GM21737 (cell line): ENCODE measurements around the gene TMCC1.
A peak's percentile ranks its signal among the peaks of the same experiment; 100 is the strongest.
"Not testable (repeated sequence)": the region's sequence is repeated elsewhere in the genome, so short reads cannot be mapped to it uniquely, and the experiment has no call there.

Experiments
- ATAC-seq: cut with Tn5 transposase; IDR thresholded peaks from one replicate; pipeline ENCODE4 v1.9.1; 2021; ENCODE audit warnings: mild to moderate bottlenecking, moderate library complexity; ENCODE audit not compliant: unreplicated experiment

TMCC1 gene

DNA sequence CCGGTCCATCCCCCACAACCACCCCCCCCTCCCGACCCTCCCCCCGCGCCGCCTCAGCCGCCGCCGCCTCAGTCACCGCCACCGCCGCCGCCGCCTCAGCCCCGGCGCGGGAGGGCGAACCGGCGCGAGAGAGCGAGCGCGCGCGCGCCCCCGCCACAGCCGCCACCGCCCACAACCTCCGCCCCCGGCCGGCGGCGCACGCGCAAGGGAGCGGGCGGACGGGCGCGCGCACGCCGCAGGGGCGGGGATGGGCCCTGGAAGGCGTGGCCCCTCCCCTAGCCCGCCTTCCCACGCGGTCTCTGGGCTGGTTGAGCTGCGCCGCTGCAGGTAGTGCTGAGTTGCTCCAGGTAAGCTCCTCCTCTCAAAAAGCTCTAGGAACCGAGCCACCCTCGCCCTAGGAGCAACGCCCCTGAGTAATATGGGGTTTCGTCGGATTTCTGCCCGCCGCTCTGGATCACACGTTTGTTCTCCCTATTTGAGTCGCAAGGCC, at the start of gene TMCC1:
TSS of gene TMCC1 (minus strand) at position 131 of the 490 bp plus-strand sequence.
- peak; percentile 82 for ATAC-seq

DNA sequence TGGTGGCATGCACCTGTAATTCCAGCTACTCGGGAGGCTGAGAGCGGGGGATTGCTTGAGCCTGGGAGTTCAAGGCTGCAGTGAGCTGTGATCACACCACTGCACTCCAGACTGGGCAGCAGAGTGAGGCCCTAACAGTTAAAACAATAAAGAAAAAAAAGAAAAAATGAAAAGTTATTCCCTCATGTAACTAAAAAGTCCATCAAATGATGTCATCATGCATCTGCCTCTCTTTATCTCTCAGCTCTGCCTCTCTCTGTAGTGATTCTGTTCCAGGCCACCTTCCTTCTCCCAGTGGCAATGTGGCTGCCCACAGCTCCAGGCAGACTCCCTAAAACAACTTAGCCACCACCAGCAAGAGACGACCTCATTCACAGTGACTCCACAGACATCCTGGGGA, 49.5 kb upstream of the TMCC1 start:
- no peak for ATAC-seq

DNA sequence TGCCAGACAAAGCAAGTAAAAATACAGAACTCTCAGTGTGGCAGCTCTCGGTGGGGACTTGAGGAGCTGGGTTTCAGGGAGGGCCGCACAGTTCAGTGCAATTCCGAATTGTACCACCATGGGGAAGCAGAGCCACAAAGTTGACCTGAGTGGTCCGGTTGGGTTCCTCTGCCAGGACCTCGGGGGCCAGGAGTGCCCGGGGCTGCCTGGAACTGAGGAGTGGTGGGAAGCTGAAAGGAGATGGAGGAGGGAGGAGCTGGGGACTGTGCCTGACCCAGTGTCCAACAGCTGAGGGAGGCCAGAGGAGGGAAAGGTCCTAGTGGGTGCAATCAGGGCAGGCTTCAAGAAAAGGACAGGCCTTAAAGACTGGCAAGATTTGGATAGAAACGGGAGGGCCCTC, 48.8 kb upstream of the TMCC1 start:
- no peak for ATAC-seq

DNA sequence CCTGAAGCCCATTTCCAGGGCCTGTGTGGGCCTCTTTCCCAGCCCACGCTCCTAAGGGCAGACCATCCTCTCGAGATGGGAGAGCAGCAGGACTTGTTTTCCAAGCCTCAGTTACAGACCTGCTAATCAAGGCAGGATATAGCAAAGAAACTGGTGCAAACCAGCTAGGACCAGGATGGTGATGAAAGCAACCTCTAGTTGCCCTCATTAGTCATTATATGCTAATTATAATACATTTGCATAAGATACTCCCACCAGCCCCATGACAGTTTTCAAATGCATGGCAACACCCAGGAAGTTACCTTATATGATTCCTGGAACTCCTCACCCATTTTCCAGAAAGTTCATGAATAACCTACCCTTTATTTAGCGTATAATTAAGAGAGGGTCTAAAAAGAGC, 46.6 kb upstream of the TMCC1 start:
- no peak for ATAC-seq

DNA sequence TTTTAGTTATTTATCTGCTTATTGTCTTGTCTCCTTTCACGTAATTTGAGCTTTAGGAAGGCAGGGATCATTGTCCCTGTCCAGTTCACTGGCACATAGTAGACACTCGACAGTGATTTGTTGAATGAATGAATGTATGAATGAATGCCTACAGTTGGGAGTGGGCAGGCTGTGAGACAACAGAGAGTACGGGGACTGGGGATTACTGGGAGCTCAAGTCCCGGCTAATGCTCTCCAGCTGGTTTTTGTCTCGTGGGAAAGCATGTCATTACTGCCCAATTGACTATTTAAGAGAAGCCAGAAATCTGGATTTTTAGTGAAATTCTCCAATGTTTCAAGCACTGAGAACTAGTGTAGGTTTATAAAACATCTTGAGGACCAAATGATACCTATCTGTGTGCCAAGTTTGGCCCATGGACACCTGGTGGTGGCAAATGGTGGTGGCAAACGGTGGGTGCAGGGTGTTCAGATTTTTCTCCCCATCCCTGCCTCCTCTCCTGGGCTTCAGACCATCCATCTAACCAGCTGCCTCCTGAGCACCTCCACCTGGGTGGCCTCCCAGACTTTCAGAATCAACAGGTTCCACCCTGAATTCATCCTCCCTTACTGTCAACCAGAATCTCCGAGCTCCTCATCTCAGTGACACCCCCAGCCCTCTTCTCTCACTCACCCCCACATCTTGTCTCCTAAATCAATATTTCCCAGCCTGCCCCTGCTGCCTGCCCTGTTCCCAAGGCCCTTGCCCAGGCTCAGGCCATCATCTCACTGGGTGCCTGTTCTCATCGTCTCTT, 44.8 kb upstream of the TMCC1 start:
- no peak for ATAC-seq

DNA sequence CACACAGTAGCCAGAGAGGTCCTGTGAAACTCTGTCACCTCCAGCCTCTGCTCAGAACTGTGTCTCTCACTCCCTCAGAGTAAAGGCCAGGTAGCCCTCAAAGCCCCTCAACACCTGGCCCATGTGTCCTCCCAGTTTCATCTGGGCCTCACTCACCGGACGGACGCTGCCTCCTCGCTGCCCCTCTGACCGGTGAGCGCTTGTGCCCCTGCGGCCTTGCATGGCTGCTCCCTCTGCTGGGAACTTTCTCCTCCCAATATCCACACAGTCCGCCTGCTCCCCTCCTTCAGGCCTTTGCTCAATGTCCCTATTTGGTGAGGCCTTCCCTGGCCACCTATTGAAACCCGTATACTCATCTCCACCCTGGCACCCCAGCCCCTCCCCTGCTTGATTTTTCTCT, 44.2 kb upstream of the TMCC1 start:
- no peak for ATAC-seq

DNA sequence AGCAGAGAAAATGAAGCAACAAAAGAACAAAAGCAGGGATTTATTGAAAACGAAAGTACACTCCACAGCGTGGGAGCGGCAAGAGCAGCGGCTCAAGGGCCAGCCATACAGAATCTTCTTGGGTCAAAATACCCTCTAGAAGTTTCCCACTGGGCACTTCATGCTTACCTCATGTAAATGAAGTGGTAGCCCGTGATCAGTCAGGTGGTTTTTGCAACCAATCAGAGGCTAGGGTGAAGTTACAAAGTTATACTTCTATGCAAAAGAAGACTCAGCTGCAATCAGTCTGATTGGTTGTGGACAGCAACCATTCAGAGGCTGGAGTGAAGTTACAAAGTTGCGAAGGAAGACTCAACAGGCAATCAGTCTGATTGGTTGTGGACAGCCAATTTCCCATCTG, 43.2 kb upstream of the TMCC1 start:
- ATAC-seq = no peak

DNA sequence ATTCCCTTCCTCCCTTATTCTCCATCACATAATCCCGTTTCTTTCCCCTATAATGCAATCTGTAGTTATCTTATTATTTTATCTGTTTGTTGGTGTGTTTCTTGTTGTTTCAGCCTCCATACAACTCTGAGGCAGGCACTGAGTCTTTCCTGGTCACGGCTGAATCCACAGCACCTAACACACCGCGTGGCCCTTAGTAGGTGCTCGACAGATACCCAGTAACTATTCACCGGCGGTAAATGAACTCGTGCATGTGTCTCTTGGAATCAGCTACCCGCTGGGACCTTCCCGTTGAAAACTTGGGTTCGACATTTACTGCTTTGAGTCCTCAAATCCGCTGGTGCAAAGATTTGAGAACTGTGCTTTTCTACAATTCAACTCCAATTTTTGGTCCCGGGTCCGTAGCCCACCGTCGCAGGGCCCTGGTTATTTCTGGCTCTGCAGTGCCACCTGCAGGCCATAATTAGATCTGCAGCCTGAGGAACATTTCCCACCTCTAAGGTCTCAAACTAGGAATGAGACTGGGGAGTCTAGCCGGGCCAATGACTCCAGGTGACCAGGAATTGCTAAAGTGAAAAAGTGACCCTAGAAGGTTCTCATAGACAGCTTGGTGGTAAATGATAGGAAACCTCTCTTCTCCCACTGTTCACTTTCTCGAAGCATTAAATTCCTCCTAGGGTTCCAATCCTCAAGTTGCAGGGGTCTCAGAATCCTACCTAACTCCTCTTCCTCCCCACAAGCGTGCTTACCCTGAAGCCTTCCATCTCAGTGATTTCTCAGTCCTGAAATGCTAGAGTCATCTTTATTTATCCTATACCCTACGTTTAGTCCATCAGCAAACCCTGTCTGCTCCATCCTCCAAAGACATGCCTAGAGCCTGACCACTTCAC, 41.0 kb upstream of the TMCC1 start:
- ATAC-seq = no peak

DNA sequence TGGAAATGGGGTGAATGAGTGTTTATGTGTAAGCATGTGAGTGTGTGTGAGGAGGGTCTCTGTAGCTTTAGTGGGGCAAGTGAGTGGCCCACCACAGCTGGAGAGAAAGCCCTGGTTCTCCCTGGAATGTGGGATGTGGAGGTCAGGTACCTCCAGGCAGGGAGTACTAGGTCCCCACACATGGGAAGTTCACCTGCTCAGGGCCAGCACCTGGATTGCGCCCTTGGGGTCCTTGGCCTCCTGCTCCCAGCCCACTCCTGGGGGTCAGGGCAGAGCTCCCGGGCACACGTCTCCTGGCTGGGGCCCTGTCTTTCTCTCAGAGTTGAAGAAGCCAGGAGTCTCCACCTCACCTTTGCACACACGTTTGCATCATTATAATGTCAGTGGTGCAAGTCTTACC, 40.0 kb upstream of the TMCC1 start:
- ATAC-seq = no peak

DNA sequence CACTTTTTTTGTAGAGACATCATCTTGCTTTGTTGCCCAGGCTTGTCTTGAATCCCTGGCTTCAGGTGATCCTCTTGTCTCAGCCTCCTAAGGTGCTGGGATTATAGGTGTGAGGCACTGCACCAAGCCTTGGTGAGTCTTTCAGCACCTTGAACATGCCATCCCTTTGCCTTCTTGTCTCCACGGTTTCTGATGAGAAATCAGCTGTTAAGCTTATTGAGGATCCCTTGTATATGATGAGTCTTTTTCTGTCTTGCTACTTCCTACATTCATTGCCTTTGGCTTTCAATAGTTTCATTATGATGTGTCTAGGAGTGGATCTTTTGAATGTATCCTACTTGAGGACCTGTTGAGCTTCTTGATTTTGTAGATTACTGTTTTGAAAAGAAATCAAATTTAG, 35.9 kb upstream of the TMCC1 start:
- ATAC-seq = no peak

DNA sequence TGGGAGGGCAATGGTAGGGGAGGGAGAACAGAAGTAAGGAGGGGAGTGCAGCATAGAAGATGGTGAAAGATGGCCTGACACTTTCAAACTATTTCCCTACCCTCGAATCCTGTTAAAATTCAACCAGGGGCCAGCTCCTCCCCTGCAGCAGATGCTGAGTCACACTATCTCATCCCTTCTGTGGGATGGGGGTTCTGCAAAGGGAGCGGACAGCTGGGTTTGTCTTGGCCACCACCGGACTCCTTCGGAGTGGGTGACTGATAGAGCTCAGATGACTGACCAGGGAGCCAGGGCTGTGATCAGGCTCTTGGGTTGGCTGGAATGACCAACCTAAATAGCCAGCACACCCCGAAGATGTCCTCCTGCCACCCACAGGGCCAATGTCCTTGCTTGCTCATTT, 33.6 kb upstream of the TMCC1 start:
- ATAC-seq = no peak

DNA sequence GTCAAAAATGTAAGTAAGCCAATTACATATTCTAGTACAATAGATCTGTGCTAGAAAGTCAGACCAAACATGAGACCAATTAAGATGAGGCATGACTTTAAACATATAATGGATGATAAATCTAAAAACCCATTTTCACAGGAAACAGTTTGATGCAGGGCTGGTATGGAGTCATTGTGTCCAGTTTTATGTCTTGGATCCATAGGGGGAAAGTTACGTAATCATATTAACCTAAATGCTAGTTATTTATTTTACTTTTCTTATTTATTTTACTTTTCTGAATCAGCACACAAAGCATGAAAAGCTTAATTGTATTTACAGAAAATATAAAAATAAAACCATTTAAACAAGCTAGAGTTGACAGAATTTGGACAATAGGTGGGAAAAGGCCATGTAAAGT, 26.3 kb upstream of the TMCC1 start:
- ATAC-seq = no peak

DNA sequence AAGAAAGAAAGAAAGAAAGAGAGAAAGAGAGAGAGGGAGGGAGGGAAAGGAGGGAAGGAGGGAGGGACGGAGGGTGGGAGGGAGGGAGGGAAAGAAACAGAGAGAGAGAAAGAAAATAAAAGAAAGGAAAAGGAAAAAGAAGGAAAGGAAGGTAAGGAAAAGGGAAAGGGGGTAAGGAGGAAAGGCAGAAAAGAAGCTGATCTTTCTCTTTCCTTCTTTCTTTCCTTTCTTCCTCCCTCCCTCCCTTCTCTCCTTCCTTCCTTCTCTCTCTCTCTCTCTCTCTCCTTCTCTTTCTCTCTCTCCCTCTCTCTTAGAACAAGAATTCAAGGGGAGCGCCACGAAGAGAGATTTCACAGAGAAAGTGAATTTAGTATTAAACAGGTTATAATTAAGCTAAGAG, 25.8 kb upstream of the TMCC1 start:
- no peak for ATAC-seq

DNA sequence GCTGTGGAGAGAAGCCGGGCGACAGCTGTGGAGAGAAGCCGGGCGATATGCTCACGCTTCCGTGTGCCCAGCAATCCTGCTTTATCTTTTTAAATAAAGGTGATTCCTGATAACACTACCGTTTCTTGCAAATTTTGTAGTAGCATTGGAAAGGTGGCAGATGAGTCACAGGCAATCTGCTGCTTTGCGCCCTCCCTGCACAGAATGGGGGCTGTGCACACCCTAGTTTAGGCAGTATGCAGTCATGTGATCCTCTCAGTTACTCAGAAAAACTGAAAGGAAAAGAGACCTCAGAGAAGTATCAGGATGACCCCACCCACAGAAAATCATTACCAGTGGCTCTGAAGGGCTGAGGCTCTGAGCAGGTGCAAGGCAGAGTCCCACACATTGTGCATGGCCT, 24.9 kb upstream of the TMCC1 start:
- ATAC-seq = no peak

DNA sequence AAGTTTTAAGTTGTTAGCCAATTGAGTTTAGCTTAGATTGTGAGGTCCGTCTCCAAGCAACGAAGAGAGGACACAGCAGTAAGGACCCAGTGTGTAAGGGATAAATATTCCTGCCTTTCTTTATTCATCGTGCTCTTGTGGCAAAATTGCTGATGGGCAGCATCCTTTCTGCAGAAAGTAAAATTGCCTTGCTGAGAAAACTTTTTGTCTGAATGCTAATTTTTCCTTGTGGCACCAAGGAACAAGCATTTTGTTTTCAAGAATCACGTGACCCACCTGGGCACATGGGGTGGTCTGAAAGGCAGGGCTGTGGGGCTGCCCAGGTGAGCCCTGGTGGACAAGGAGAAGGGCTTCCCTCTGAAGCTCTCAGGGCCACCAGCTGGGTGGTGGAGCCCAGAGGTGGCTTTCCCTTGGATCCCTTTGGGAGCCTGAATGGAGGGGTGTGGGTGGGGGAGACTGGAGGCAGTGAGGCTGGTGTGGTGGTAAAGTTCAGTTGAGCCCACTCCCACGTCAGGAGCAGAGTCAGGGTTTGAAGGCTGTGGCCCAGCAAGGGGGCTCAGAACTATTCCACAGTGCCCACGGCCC, 24.0 kb upstream of the TMCC1 start:
- no peak for ATAC-seq

DNA sequence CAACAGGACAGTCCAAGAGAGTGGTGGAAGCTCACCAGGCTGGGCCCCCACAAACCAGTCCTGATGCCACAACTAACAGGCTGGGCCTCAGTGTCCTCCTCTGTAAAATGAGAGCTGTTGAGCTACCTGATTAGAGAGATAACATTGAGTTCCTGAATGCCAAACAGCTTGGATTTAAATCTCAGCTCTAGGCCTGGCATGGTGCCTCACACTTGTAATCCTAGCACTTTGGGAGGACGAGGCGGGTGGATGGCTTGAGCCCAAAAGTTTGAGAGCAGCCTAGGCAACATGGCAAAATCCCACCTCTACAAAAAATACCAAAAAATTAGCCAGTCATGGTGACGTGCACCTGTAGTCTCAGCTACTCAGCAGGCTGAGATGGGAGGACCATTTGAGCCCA, 20.1 kb upstream of the TMCC1 start:
- no peak for ATAC-seq

DNA sequence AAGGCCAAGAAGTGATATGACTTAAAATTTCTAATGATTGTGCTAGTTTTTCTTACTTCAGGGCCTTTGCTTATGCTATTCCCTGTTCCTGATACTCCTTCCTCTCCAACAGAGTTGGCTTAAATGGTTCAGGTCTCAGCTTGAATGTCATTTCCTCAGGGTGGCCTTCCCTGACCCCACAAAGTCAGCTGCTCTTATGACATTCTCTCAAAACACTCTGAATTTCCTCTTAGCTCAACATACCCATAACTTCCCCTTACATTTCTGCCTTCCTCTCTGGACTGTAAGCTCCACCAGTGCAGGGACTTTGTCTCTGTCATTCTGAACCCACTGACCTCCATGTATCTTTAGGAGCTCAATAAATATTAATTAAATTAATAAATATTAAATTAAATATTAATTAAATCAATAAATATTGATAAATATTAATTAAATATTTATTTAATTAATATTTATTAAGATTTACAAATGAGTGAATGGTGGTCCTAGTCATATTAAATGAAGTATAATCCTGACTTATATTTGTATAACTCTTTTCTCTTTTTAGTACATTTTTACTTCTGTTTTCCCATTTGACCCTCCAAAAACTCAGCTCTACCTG, 17.9 kb upstream of the TMCC1 start:
- no peak for ATAC-seq

DNA sequence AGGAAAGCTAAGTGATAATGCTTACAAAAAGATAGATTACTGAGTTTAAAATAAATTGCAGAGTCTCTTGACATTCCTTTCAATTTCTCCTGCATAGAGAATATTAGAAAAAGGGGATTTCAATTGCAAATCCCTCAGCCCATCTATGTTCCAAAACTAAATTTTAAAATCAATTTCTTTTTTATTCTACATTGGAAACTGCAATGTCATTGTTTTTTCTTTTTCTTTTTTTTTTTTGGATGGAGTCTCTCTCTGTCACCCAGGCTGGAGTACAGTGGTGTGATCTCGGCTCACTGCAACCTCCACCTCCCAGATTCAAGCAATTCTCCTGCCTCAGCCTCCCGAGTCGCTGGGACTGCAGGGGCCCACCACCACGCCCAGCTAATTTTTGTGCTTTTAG, 15.7 kb upstream of the TMCC1 start:
- not testable (repeated sequence) for ATAC-seq

DNA sequence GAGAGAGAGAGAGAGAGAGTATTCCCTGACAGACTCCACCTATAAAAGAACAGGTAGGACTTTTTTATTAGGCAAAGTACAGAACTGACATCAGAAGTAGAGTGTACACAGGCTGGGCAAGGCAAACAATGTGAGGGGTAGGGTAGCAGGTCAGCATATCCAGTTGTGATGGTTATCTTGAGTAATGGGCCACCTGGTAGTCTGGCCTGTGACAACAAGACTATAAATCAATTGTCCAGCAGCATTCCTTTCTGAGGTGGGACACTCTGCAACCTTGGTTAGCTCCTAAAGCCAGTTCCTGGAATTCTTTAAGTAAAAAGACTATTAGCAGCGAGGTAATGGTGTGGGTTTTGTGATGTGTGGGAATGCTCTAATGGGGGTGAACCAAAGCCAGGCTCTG, 14.9 kb upstream of the TMCC1 start:
- no peak for ATAC-seq

DNA sequence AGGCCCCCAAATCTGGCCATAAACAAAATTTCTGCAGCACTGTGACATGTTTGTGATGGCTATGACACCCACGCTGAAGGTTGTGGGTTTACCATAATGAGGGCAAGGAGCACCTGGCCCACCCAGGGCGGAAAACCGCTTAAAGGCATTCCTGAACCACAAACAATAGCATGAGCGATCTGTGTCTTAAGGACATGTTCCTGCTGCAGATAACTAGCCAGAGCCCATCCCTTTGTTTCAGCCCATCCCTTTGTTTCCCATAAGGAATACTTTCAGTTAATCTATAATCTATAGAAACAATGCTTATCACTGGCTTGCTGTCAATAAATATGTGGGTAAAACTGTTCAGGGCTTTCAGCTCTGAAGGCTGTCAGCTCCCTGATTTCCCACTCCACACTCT, 7.8 kb upstream of the TMCC1 start:
- ATAC-seq = not testable (repeated sequence)

DNA sequence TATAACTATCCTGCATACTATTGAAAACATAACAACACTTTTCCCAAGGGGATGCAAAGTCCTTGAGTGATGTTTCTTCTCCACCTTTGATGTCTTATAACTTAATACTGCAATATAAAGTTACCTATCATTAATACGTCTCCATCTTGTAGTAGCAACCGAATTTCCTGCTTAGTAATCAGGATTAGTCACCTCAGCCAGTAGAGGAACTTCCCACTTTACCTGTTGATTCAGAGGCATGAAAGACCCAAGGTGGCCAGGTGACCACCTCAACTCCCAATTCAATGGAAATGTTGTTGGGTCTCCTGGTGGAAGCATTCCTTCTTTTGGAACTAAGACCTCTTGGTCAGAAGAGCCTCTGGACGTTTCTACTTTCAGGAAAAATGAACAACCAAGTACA, 3.5 kb upstream of the TMCC1 start:
- no peak for ATAC-seq
